Testis (tissue), 3 donors: ENCODE results near the gene RNF157. TPM values are rescaled to one million over a fixed set of nuclear protein-coding genes. Genes with fewer than 3 reads are reported as not detected.

Source experiments
- DNase-seq: peaks from one replicate; pipeline ENCODE4 v3.0.0-alpha.2; 2019
- H3K27ac ChIP-seq, 2 donors: fragments of 200-600 bp; sonication (generic); one replicate each; pipeline ENCODE4 v1.5.1; 2019
- H3K27me3 ChIP-seq: fragments of 200-600 bp; sonication (generic); one replicate; pipeline ENCODE4 v1.5.1; 2019
- H3K36me3 ChIP-seq: fragments of 200-600 bp; sonication (generic); one replicate; pipeline ENCODE4 v1.5.1; 2017; ENCODE audit warnings: low read depth; ENCODE audit errors: missing control alignments
- H3K4me1 ChIP-seq: fragments of 200-600 bp; sonication (generic); one replicate; pipeline ENCODE4 v1.5.1; 2019
- H3K4me3 ChIP-seq, 2 donors: fragments of 200-600 bp; sonication (generic); one replicate each; pipeline ENCODE4 v1.5.1; 2017 to 2019
- H3K9me3 ChIP-seq: fragments of 200-600 bp; sonication (generic); one replicate; pipeline ENCODE4 v1.5.1; 2017
- POLR2A ChIP-seq: fragments of 450-650 bp; IDR thresholded peaks from one replicate; pipeline ENCODE4 v1.6.1; 2017; ENCODE audit warnings: antibody characterized with exemption, mild to moderate bottlenecking, moderate library complexity
- WGBS, 2 donors: methylation state at CpG; one replicate each; pipeline ENCODE4 v1.1.5; 2018; 5-methylcytosine and 5-hydroxymethylcytosine counted together
- intact Hi-C: fragments of 100-400 bp; cut with DNase I; formaldehyde crosslinking; loops from one replicate; pipeline ENCODE4 v1.15.1; 2023; ENCODE audit warnings: low total_unique reads
- polyA plus RNA-seq: library from polyadenylated mRNA; stranded (reverse); fragments of 350-450 nt; fragmentation: Illumina TruSeq; extraction: RNeasy Lipid Tissue Mini Kit (QIAGEN cat#74804); gene quantifications from one replicate; pipeline ENCODE4 v1.2.3, GENCODE V29; 2014; ENCODE audit warnings: low read depth, low replicate concordance; ENCODE audit not compliant: insufficient read depth
- total RNA-seq, 2 donors: library from RNA; depleted of rRNA; stranded (reverse); fragments of >200 nt; gene quantifications; one replicate each; pipeline ENCODE4 v1.2.3, GENCODE V29; 2016
- TF ChIP-seq, protein P1 (sequence below), 3 experiments: fragments of 450-650 bp in 2 of 3; fragments of 200-600 bp in 1 of 3; sonication (generic) in 1 of 3; IDR thresholded peaks; one replicate each; pipeline ENCODE4 v1.5.1; 2016 to 2019; ENCODE audit warnings: antibody characterized with exemption in 3 of 3, mild to moderate bottlenecking in 2 of 3, moderate library complexity in 1 of 3

Gene RNF157
- total and polyA plus RNA-seq, 3 donors from 2014 or later = 98.8 to 108 (median 101) TPM

DNA sequence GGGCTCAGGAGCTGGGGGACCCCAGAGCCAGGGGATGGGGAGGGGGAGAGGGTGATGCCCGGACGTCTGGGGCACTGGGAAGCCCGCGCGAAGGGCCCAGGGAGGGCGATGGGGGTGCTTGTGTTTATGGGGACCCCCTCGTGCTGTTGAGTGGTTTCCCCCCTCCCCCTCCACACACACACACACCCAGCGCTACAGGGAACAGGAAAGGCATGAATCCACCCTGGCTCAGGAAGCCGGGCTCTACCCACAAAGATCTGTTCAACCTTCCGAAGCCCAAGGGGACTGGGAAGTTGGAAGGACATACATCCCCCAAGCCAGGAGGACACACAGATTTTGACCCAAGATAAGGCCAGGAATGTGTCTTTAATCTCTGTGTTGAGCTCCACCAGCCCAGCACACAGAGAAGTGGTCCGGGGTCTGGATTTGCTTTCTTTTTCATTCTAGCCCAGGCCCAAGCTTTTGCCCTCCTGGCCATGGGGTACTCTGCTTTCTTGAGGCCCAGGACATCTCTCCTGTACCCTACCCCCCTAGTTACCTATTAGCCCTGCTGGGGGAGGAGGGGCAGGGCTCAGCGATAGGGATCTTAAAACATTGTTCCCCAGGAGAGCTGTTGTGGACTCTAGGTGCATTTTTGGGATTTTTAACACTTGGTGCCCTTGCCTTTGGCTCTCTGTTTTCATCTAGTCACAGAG lies 26.1 kb upstream of the RNF157 start:
- intact Hi-C loops = no loop called here
- no peaks in the 10 kb centered on the region for H3K27me3 ChIP-seq
- 3 to 5% methylated on average over 5 to 12 of the region's 12 CpGs for WGBS, 2 donors
- H3K4me1 ChIP-seq = peaks cover 22% of the 10 kb centered on the region
- H3K36me3 ChIP-seq = no peaks in the 10 kb centered on the region
- no peaks in the 10 kb centered on the region for H3K9me3 ChIP-seq
- H3K27ac ChIP-seq = peak overlapping the region; percentile 76 to 89
- TF ChIP-seq, protein P1, sequence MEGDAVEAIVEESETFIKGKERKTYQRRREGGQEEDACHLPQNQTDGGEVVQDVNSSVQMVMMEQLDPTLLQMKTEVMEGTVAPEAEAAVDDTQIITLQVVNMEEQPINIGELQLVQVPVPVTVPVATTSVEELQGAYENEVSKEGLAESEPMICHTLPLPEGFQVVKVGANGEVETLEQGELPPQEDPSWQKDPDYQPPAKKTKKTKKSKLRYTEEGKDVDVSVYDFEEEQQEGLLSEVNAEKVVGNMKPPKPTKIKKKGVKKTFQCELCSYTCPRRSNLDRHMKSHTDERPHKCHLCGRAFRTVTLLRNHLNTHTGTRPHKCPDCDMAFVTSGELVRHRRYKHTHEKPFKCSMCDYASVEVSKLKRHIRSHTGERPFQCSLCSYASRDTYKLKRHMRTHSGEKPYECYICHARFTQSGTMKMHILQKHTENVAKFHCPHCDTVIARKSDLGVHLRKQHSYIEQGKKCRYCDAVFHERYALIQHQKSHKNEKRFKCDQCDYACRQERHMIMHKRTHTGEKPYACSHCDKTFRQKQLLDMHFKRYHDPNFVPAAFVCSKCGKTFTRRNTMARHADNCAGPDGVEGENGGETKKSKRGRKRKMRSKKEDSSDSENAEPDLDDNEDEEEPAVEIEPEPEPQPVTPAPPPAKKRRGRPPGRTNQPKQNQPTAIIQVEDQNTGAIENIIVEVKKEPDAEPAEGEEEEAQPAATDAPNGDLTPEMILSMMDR (IDR thresholded peaks at IDR 0.05) = no peak
- TF ChIP-seq POLR2A = no peak
- H3K4me3 ChIP-seq = peak overlapping the region; percentile 77 to 91
- no peak for DNase-seq

- 0 to 1% methylated on average over 13 to 74 of the region's 76 CpGs for WGBS, 2 donors
- Histone ChIP-seq H3K4me1 (peaks cover 17% of the 10 kb centered on the region), H3K9me3 (no peaks in the 10 kb centered on the region), H3K27ac (peak overlapping the region; percentile 76 to 89), H3K36me3 (no peaks in the 10 kb centered on the region), H3K27me3 (no peaks in the 10 kb centered on the region), H3K4me3 (peak overlapping the region; percentile 77 to 91)
- DNase-seq = peak; percentile 69
- TF ChIP-seq, protein P1 (IDR thresholded peaks at IDR 0.05) = no peak
- TF ChIP-seq POLR2A = no peak
- intact Hi-C loops = no loop called here
Measured at GRCh38 chr17:76265624-76266243, 25.4 kb upstream of the RNF157 start.

GRCh38 chr17:76264755-76265623 lies 24.7 kb upstream of the RNF157 start, which contains the start of gene UBALD2:
UBALD2 (plus strand) TSS chr17:76265348; CDS start chr17:76265506, 158 bp downstream.
- intact Hi-C loops = no loop called here
- Histone ChIP-seq H3K36me3 (no peaks in the 10 kb centered on the region), H3K4me3 (peak within 1 kb of the TSS; percentile 77 to 91), H3K27me3 (no peaks in the 10 kb centered on the region), H3K9me3 (no peaks in the 10 kb centered on the region), H3K27ac (peak within 1 kb of the TSS; percentile 76 to 89), H3K4me1 (peaks cover 16% of the 10 kb centered on the region)
- WGBS, 2 donors = 0% methylated on average over 8 to 15 of the region's 94 CpGs
- TF ChIP-seq POLR2A = no peak
- TF ChIP-seq, protein P1 (IDR thresholded peaks at IDR 0.05) = peak in 1 of 3 experiments; percentile 38
- DNase-seq = peak; percentile 100

GRCh38 chr17:76264425-76264754 lies 24.1 kb upstream of the RNF157 start:
- Histone ChIP-seq H3K36me3 (no peaks in the 10 kb centered on the region), H3K27ac (peak overlapping the region in 1 of 2 donors; percentile 14), H3K4me1 (peaks cover 18% of the 10 kb centered on the region), H3K27me3 (no peaks in the 10 kb centered on the region), H3K9me3 (no peaks in the 10 kb centered on the region), H3K4me3 (peak overlapping the region in 1 of 2 donors; percentile 77)
- DNase-seq = no peak
- 38 to 47% methylated on average over 9 of the region's 9 CpGs for WGBS, 2 donors
- TF ChIP-seq, protein P1 (IDR thresholded peaks at IDR 0.05) = no peak
- no peak for TF ChIP-seq POLR2A
- intact Hi-C loops = no loop called here
